Astrocyte (in vitro differentiated cells and primary cell): Measurements from ENCODE around the gene LTC4S. TPM values are rescaled to one million over a fixed set of nuclear protein-coding genes. Genes with fewer than 3 reads are reported as not detected.
A peak's percentile ranks its signal among the peaks of the same experiment; 100 is the strongest.

Experiments used
- DNase-seq: peaks from one replicate; pipeline ENCODE4 v3.0.0-alpha.2; 2010; ENCODE audit warnings: low read depth
- FAIRE-seq: peaks from 2 replicates; lab custom pipeline; 2011; peaks lifted over from hg19 to GRCh38; lab: Jason Lieb, UNC
- H2AFZ ChIP-seq: 2 replicates; pipeline ENCODE4 v1.6.0; 2012; ENCODE audit warnings: low read depth, low read length, inconsistent platforms
- H3K27ac ChIP-seq: 2 replicates; pipeline ENCODE4 v1.5.1; 2011; ENCODE audit warnings: low read depth, low read length, inconsistent platforms
- H3K27me3 ChIP-seq: 2 replicates; pipeline ENCODE4 v1.6.0; 2011; ENCODE audit warnings: low read length, inconsistent platforms; ENCODE audit not compliant: insufficient read depth
- H3K36me3 ChIP-seq: 2 replicates; pipeline ENCODE4 v1.5.1; 2011; ENCODE audit warnings: low read length, inconsistent platforms; ENCODE audit not compliant: insufficient read depth
- H3K4me1 ChIP-seq: 2 replicates; pipeline ENCODE4 v1.5.1; 2011; ENCODE audit warnings: low read length, inconsistent platforms; ENCODE audit not compliant: insufficient read depth
- H3K4me2 ChIP-seq: 2 replicates; pipeline ENCODE4 v1.6.0; 2012; ENCODE audit warnings: low read length, inconsistent platforms
- H3K4me3 ChIP-seq: 2 replicates; pipeline ENCODE4 v1.5.1; 2011; ENCODE audit warnings: low read depth, mild to moderate bottlenecking, low read length, inconsistent platforms; ENCODE audit not compliant: insufficient read depth
- H3K79me2 ChIP-seq: 2 replicates; pipeline ENCODE4 v1.6.0; 2012; ENCODE audit warnings: mild to moderate bottlenecking, low read length, inconsistent platforms; ENCODE audit not compliant: insufficient read depth
- H3K9ac ChIP-seq: 2 replicates; pipeline ENCODE4 v1.6.0; 2012; ENCODE audit warnings: mild to moderate bottlenecking, low read length, inconsistent platforms
- H3K9me3 ChIP-seq: 2 replicates; pipeline ENCODE4 v1.5.1; 2012; ENCODE audit warnings: low read depth, mild to moderate bottlenecking, low read length, inconsistent platforms; ENCODE audit not compliant: insufficient read depth
- H4K20me1 ChIP-seq: 2 replicates; pipeline ENCODE4 v1.6.0; 2012; ENCODE audit warnings: low read length, inconsistent platforms; ENCODE audit not compliant: insufficient read depth
- H3K27ac Mint-ChIP-seq: one replicate; pipeline ENCODE4 v1.8.0; 2021; ENCODE audit warnings: mild to moderate bottlenecking, mixed read lengths; ENCODE audit not compliant: unreplicated experiment
- H3K27me3 Mint-ChIP-seq: one replicate; pipeline ENCODE4 v1.8.0; 2021; ENCODE audit warnings: low read depth, mixed read lengths; ENCODE audit not compliant: unreplicated experiment
- H3K36me3 Mint-ChIP-seq: one replicate; pipeline ENCODE4 v1.8.0; 2021; ENCODE audit warnings: low read depth, mixed read lengths; ENCODE audit not compliant: unreplicated experiment
- H3K4me1 Mint-ChIP-seq: one replicate; pipeline ENCODE4 v1.8.0; 2021; ENCODE audit warnings: low read depth, mixed read lengths; ENCODE audit not compliant: unreplicated experiment
- H3K4me3 Mint-ChIP-seq: one replicate; pipeline ENCODE4 v1.8.0; 2021; ENCODE audit warnings: mild to moderate bottlenecking, moderate library complexity, mixed read lengths; ENCODE audit not compliant: unreplicated experiment
- H3K9me3 Mint-ChIP-seq: one replicate; pipeline ENCODE4 v1.8.0; 2021; ENCODE audit warnings: mild to moderate bottlenecking, mixed read lengths; ENCODE audit not compliant: unreplicated experiment
- EZH2 ChIP-seq: IDR thresholded peaks from 2 replicates; pipeline ENCODE4 v1.6.1; 2012; ENCODE audit warnings: mild to moderate bottlenecking, low read length, inconsistent platforms; ENCODE audit not compliant: insufficient read depth
- total RNA-seq: library from RNA; stranded (reverse); gene quantifications from 2 replicates; pipeline ENCODE4 v1.2.1, GENCODE V29; 2021
- TF ChIP-seq, protein P1 (sequence below): IDR thresholded peaks from 2 replicates; pipeline ENCODE4 v1.5.1; 2011; ENCODE audit warnings: low read depth, mild to moderate bottlenecking, inconsistent platforms, low read length, moderate library complexity; ENCODE audit not compliant: insufficient read depth

The LTC4S gene
- total RNA-seq, 1 donor from 2014 or later = 1.3 TPM

DNA sequence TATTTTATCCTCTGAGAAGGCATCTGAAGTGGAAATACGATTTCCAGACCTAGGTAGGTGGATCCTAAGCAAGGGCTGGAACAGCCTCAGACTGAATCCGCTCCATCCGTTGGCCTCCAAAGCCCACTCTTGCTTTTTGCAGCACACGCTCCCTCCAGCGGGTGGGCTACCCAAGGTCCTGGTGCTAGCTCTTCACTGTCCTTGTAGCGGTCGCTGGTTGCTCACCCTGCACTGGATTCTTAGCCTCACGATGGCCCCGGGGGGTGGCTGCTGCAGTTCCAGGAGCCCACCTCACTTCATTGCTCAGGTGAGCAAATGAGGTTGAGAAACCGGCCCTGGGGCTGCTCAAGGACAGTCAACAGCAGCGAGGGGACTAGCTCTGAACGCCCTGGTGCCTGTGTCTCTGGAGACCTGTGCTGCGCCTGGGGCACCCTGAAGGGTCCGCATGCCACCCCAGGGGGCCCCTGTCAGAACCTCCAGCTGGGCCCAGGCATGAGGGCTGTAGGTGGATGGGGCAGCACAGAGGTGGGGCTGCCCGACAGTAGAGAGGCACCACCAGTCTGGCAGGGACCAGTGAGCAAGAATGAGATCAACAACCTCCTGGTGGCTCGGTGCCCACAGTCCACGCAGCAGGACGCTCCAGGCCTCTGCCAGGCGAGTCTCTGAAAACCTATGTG, 8.6 kb downstream of the LTC4S start:
- H3K4me3 Mint-ChIP-seq = no peak overlapping the region
- H3K79me2 ChIP-seq = peaks cover 43% of the 10 kb centered on the region
- peaks cover 14% of the 10 kb centered on the region for H3K36me3 Mint-ChIP-seq
- no peak overlapping the region for H3K9ac ChIP-seq
- FAIRE-seq (no peak), DNase-seq (no peak)
- no peak for TF ChIP-seq EZH2
- H3K27ac ChIP-seq = no peak overlapping the region
- H4K20me1 ChIP-seq = peaks cover 61% of the 10 kb centered on the region
- no peaks in the 10 kb centered on the region for H3K27me3 Mint-ChIP-seq
- peaks cover 14% of the 10 kb centered on the region for H3K4me1 Mint-ChIP-seq
- H3K4me1 ChIP-seq = peaks cover 21% of the 10 kb centered on the region
- no peak overlapping the region for H3K4me2 ChIP-seq
- no peaks in the 10 kb centered on the region for H3K27me3 ChIP-seq
- no peak overlapping the region for H3K27ac Mint-ChIP-seq
- no peaks in the 10 kb centered on the region for H3K36me3 ChIP-seq
- H2AFZ ChIP-seq = no peak overlapping the region
- H3K4me3 ChIP-seq = no peak overlapping the region
- H3K9me3 Mint-ChIP-seq = no peaks in the 10 kb centered on the region
- no peaks in the 10 kb centered on the region for H3K9me3 ChIP-seq

DNA sequence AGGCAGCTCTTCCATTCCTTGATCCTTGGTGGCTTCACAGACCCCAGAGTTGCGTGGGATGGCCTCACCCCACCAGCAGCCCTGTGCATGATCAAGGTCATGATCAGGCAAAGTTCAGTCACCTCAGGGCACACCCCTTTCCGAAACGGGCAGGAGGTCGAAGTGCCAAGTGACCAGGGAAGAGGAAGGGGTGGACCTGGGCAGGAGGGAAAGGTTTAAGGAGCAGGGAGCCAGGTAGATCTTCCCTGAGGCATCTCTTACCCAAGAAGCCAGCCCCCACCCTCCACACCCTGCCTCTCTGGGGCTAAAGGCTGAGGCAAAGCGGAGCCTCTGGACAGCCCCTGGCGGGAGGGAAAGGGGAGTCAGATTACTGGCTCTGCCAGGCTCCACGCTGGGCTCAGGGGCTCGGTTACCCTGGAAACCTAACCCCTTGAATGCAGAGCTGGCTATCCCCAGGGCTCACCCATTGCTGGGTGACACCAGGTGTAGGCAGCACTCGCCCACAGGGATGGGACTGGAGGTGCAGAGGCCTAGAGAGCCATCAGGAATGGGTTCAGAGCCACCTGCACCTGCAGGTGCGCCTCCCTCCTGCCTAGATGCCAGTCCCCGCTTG, 9.3 kb downstream of the LTC4S start:
- no peak overlapping the region for H2AFZ ChIP-seq
- H3K27me3 Mint-ChIP-seq = no peaks in the 10 kb centered on the region
- no peaks in the 10 kb centered on the region for H3K27me3 ChIP-seq
- no peak overlapping the region for H3K4me3 ChIP-seq
- H3K36me3 ChIP-seq = no peaks in the 10 kb centered on the region
- no peak overlapping the region for H3K27ac ChIP-seq
- H3K9me3 ChIP-seq = no peaks in the 10 kb centered on the region
- H3K27ac Mint-ChIP-seq = no peak overlapping the region
- TF ChIP-seq, protein P1, sequence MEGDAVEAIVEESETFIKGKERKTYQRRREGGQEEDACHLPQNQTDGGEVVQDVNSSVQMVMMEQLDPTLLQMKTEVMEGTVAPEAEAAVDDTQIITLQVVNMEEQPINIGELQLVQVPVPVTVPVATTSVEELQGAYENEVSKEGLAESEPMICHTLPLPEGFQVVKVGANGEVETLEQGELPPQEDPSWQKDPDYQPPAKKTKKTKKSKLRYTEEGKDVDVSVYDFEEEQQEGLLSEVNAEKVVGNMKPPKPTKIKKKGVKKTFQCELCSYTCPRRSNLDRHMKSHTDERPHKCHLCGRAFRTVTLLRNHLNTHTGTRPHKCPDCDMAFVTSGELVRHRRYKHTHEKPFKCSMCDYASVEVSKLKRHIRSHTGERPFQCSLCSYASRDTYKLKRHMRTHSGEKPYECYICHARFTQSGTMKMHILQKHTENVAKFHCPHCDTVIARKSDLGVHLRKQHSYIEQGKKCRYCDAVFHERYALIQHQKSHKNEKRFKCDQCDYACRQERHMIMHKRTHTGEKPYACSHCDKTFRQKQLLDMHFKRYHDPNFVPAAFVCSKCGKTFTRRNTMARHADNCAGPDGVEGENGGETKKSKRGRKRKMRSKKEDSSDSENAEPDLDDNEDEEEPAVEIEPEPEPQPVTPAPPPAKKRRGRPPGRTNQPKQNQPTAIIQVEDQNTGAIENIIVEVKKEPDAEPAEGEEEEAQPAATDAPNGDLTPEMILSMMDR = no peak
- TF ChIP-seq EZH2 = no peak
- no peaks in the 10 kb centered on the region for H3K9me3 Mint-ChIP-seq
- no peak overlapping the region for H3K4me2 ChIP-seq
- peaks cover 14% of the 10 kb centered on the region for H3K36me3 Mint-ChIP-seq
- H3K4me1 Mint-ChIP-seq = peaks cover 14% of the 10 kb centered on the region
- H4K20me1 ChIP-seq = peaks cover 61% of the 10 kb centered on the region
- no peak overlapping the region for H3K4me3 Mint-ChIP-seq
- DNase-seq (no peak), FAIRE-seq (no peak)
- H3K9ac ChIP-seq = no peak overlapping the region
- peaks cover 43% of the 10 kb centered on the region for H3K79me2 ChIP-seq
- peaks cover 21% of the 10 kb centered on the region for H3K4me1 ChIP-seq

DNA sequence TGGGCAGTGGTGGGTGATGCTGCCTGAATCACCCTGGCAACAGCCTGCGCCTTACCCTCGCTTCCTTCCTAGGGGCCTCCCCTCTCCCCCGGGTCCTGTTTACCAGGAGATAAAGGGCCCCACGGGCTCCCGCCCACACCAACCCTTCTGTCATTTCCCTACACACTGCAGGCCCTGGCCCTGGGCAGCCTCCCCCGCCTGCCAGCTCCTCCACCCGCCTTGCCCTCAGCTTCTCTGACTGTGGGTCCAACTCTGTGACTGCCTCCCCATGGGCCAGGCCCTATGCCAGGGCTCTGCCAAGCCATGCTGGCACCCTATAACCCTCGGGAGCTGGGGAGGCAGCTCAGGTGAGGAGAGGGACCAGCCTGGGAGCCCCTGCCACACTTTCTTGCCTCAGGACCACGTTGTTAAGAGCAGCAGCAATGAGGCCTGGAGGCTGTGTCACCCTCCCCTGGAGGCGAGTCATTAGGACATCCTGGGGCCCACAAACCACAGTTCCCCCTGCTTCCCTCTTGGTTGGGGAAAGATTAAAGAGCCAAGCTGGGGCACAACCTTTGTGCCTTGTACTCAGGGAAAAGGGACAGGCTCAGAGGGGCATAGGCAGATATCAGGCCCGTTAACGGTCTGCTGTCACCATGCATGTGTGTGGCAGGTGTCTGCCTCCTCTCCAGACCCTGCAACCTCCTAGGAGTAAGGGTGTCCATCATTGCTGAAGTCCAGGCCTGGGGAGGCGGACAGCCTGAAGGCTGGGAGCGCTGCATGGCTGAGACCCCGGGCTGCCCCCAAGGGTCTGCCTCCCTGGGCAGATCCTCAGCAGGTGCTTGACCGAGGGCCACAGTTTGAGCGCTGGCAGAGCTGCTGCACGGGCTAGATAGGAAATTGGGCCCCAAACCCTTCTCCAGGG, 10.1 kb downstream of the LTC4S start:
- DNase-seq = no peak
- H4K20me1 ChIP-seq = peaks cover 61% of the 10 kb centered on the region
- peaks cover 14% of the 10 kb centered on the region for H3K4me1 Mint-ChIP-seq
- peaks cover 43% of the 10 kb centered on the region for H3K79me2 ChIP-seq
- no peak overlapping the region for H3K4me3 ChIP-seq
- FAIRE-seq = no peak
- no peaks in the 10 kb centered on the region for H3K36me3 ChIP-seq
- no peaks in the 10 kb centered on the region for H3K9me3 Mint-ChIP-seq
- no peaks in the 10 kb centered on the region for H3K27me3 ChIP-seq
- peaks cover 14% of the 10 kb centered on the region for H3K36me3 Mint-ChIP-seq
- H3K4me1 ChIP-seq = peaks cover 21% of the 10 kb centered on the region
- H3K27me3 Mint-ChIP-seq = no peaks in the 10 kb centered on the region
- peak overlapping the region; percentile 85 for H3K4me3 Mint-ChIP-seq
- no peak overlapping the region for H2AFZ ChIP-seq
- TF ChIP-seq, protein P1 = no peak
- TF ChIP-seq EZH2 = no peak
- H3K27ac Mint-ChIP-seq = no peak overlapping the region
- H3K9ac ChIP-seq = peak overlapping the region; percentile 40
- H3K4me2 ChIP-seq = peak overlapping the region; percentile 92
- no peak overlapping the region for H3K27ac ChIP-seq
- H3K9me3 ChIP-seq = no peaks in the 10 kb centered on the region
